ENCODE data around the gene CACNA1I. TPM values are rescaled to one million over a fixed set of nuclear protein-coding genes. Genes with fewer than 3 reads are reported as not detected.

Gene CACNA1I
- total and polyA plus RNA-seq, 2 of the 8 experiments (the other 6 are each of a cell fraction or from before 2014, with no cell fraction given) = 0.77 to 1.2 TPM

DNA sequence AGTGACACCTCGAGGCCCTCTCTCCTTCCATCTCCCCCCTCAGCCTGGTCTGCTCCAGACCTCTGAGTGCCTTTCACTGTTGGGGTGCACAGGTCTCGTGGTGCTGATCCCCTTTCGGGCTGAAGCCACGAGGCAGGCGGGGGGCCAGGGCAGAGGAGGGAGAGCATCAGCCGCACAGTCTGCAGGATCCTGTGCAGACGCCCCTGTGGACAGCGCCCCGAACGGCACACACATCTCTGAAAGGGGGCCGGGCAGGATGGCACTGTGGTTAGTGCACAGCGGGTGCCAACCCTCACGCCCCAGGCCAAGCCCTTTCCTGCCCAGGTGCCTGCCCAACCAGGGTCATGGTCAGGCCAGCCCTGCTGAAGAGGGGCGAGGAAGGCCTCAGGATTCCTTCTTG is 56.7 kb downstream of the CACNA1I start:
- Histone ChIP-seq H2BK20ac (ENCODE audit: low read length) (no peak overlapping the region), H4K91ac (replicated peaks; ENCODE audit: insufficient read length, low read length) (no peak overlapping the region), H4K20me1 (replicated peaks in 1 of 2; ENCODE audit: control insufficient read depth in 1 of 2, insufficient read depth in 2 of 2, low read length in 2 of 2) (peaks cover 0 to 13% of the 10 kb centered on the region in 2 experiments), H2BK5ac (ENCODE audit: low read depth, low read length) (no peak overlapping the region), H3K36me3 (ENCODE audit: control insufficient read depth in 2 of 4, insufficient read depth in 4 of 4, low read length in 3 of 4) (no peaks in the 10 kb centered on the region), H3K18ac (ENCODE audit: extremely low read depth, low read length) (no peak overlapping the region), H3K56ac (replicated peaks; ENCODE audit: insufficient read length, low read depth, low read length) (no peak overlapping the region), H3K27me3 (replicated peaks in 1 of 4; ENCODE audit: control insufficient read depth in 3 of 4, extremely low read depth in 1 of 4, insufficient read depth in 3 of 4, low read length in 3 of 4) (peaks cover 0 to 3% (median 0%) of the 10 kb centered on the region in 4 experiments; a peak in 2 of 7 replicates), H3K23me2 (ENCODE audit: low read depth, low read length) (peaks cover 2% of the 10 kb centered on the region; the same call in 1 of the 2 replicates), H2BK12ac (ENCODE audit: low read depth, low read length) (no peak overlapping the region), H3K79me2 (ENCODE audit: control insufficient read depth in 1 of 2, insufficient read depth in 2 of 2, low read length in 2 of 2) (no peaks in the 10 kb centered on the region), H3K4ac (replicated peaks; ENCODE audit: insufficient read length, low read depth, low read length) (no peak overlapping the region), H2AK5ac (ENCODE audit: low read depth, low read length) (no peak overlapping the region), H3K4me3 (ENCODE audit: extremely low read depth in 1 of 4, insufficient read depth in 2 of 4, low read depth in 3 of 4, low read length in 4 of 4) (no peak overlapping the region), H3K4me1 (replicated peaks in 1 of 4; ENCODE audit: control insufficient read depth in 3 of 4, insufficient read depth in 4 of 4, low read length in 3 of 4) (peaks cover 3 to 22% (median 12%) of the 10 kb centered on the region in 4 experiments), H2AFZ (ENCODE audit: low read length) (no peak overlapping the region), H3K9me3 (ENCODE audit: insufficient read depth in 2 of 2, low read depth in 1 of 2, low read length in 1 of 2) (no peaks in the 10 kb centered on the region), H4K5ac (ENCODE audit: insufficient read length, low read depth, low read length) (no peak overlapping the region), H3K9ac (replicated peaks in 1 of 4; ENCODE audit: extremely low read depth in 1 of 4, low read depth in 3 of 4, low read length in 3 of 4) (no peak overlapping the region), H3K4me2 (ENCODE audit: insufficient read depth in 1 of 2, low read depth in 2 of 2, low read length in 2 of 2) (no peak overlapping the region), H4K8ac (ENCODE audit: extremely low read depth, insufficient read depth, low read length) (no peak overlapping the region), H2BK15ac (ENCODE audit: low read length) (no peak overlapping the region), H3K79me1 (ENCODE audit: low read depth, low read length) (no peaks in the 10 kb centered on the region), H2BK120ac (replicated peaks; ENCODE audit: low read depth, low read length) (no peak overlapping the region), H3K23ac (ENCODE audit: insufficient read length) (no peak overlapping the region), H3K27ac (ENCODE audit: low read depth, low read length) (no peak overlapping the region), H3K14ac (ENCODE audit: insufficient read length) (no peak overlapping the region)
- 82% methylated on average over 14 of the region's 14 CpGs; no CpG with 5 or more reads in 1 of the 2 experiments for WGBS, 2 experiments (ENCODE audit: extremely low coverage in 1 of 2, insufficient coverage in 1 of 2, insufficient read length in 1 of 2, insufficient replicate concordance in 2 of 2, low coverage in 1 of 2, low lambda C conversion rate in 2 of 2, missing lambda C conversion rate in 1 of 2)
- no peak for FAIRE-seq
- POLR2A ChIA-PET (ENCODE audit: partially characterized antibody) = no interaction called here
- CTCF ChIA-PET (ENCODE audit: partially characterized antibody) = interaction anchor here (0.8 to 1.1 kb wide), 4 partner anchors 21 to 113 kb away, joined by 3 to 4 read pairs (median 4); no protein-coding TSS in a partner anchor
- DNase-seq (ENCODE audit: low read depth in 1 of 2, low spot score in 2 of 2) = no peak
- TF ChIP-seq, protein P1, sequence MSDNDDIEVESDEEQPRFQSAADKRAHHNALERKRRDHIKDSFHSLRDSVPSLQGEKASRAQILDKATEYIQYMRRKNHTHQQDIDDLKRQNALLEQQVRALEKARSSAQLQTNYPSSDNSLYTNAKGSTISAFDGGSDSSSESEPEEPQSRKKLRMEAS (IDR thresholded peaks at IDR 0.05) = no peak
- TF ChIP-seq RXRA (IDR thresholded peaks at IDR 0.05; ENCODE audit: insufficient read depth, low read depth, low read length) (no peak), BRCA1 (IDR thresholded peaks at IDR 0.05; ENCODE audit: low read depth, low read length) (no peak), PHF8 (conservative IDR thresholded peaks at IDR 0.05; ENCODE audit: low read depth, low read length) (no peak), CREB1 (IDR thresholded peaks at IDR 0.05) (no peak), ZNF274 (IDR thresholded peaks at IDR 0.05; ENCODE audit: borderline replicate concordance, extremely low read depth, low read length) (no peak), CHD2 (IDR thresholded peaks at IDR 0.05; ENCODE audit: low read length) (no peak), SP2 (IDR thresholded peaks at IDR 0.05; ENCODE audit: low read length) (no peak), POU5F1 (IDR thresholded peaks at IDR 0.05; ENCODE audit: low read depth, low read length) (no peak), YY1 (IDR thresholded peaks at IDR 0.05; ENCODE audit: low read depth, low read length) (no peak), RFX5 (IDR thresholded peaks at IDR 0.05; ENCODE audit: borderline replicate concordance, low read depth, low read length) (no peak), HDAC2 (IDR thresholded peaks at IDR 0.05; ENCODE audit: borderline replicate concordance in 1 of 2, low read depth in 2 of 2, low read length in 2 of 2) (no peak), TCF12 (IDR thresholded peaks at IDR 0.05; ENCODE audit: low read depth, low read length) (no peak), SP4 (IDR thresholded peaks at IDR 0.05; ENCODE audit: low read length) (no peak), EGR1 (IDR thresholded peaks at IDR 0.05; ENCODE audit: borderline replicate concordance, low read depth, low read length) (no peak), CBX8 (IDR thresholded peaks at IDR 0.05; ENCODE audit: borderline replicate concordance, low read depth, low read length) (no peak)
